OCI-LY1 (cell line): ENCODE measurements around the gene FRAS1.

Experiments
- EZH2 ChIP-seq: fragments of 200-600 bp; sonication (generic), shearing (Covaris generic); IDR thresholded peaks from 2 replicates; pipeline ENCODE4 v1.8.0; 2017; ENCODE audit warnings: borderline replicate concordance, mixed run types, mild to moderate bottlenecking, antibody characterized with exemption, low read length, moderate library complexity, mixed read lengths
- TF ChIP-seq, protein P1 (sequence below): fragments of 200-600 bp; sonication (generic), shearing (Covaris generic); IDR thresholded peaks from 2 replicates; pipeline ENCODE4 v1.5.1; 2017; ENCODE audit warnings: mild to moderate bottlenecking, antibody characterized with exemption, low read length, moderate library complexity, mixed read lengths

- TF ChIP-seq, protein P1, sequence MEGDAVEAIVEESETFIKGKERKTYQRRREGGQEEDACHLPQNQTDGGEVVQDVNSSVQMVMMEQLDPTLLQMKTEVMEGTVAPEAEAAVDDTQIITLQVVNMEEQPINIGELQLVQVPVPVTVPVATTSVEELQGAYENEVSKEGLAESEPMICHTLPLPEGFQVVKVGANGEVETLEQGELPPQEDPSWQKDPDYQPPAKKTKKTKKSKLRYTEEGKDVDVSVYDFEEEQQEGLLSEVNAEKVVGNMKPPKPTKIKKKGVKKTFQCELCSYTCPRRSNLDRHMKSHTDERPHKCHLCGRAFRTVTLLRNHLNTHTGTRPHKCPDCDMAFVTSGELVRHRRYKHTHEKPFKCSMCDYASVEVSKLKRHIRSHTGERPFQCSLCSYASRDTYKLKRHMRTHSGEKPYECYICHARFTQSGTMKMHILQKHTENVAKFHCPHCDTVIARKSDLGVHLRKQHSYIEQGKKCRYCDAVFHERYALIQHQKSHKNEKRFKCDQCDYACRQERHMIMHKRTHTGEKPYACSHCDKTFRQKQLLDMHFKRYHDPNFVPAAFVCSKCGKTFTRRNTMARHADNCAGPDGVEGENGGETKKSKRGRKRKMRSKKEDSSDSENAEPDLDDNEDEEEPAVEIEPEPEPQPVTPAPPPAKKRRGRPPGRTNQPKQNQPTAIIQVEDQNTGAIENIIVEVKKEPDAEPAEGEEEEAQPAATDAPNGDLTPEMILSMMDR: no peak
- no peak for TF ChIP-seq EZH2
Observed at GRCh38 chr4:78152795-78153194, 95.7 kb downstream of the FRAS1 start.
